Astrocyte (in vitro differentiated cells and primary cell): ENCODE results near the gene PDZD2.

ENCODE experiments used
- CTCF ChIP-seq: IDR thresholded peaks from 2 replicates; pipeline ENCODE4 v1.5.1; 2011; ENCODE audit warnings: low read depth, mild to moderate bottlenecking, inconsistent platforms, low read length, moderate library complexity; ENCODE audit not compliant: insufficient read depth
- EZH2 ChIP-seq: IDR thresholded peaks from 2 replicates; pipeline ENCODE4 v1.6.1; 2012; ENCODE audit warnings: mild to moderate bottlenecking, low read length, inconsistent platforms; ENCODE audit not compliant: insufficient read depth

GRCh38 chr5:31880449-31880848 lies 241.5 kb downstream of the PDZD2 start:
- no peak for TF ChIP-seq CTCF
- no peak for TF ChIP-seq EZH2
